GM19025 (cell line): ENCODE measurements around the gene AIF1.
A peak's percentile ranks its signal among the peaks of the same experiment; 100 is the strongest.

ENCODE experiments used
- ATAC-seq: cut with Tn5 transposase; IDR thresholded peaks from one replicate; pipeline ENCODE4 v1.9.1; 2021; ENCODE audit warnings: mild to moderate bottlenecking, low read depth, moderate library complexity; ENCODE audit not compliant: unreplicated experiment

The AIF1 gene

DNA sequence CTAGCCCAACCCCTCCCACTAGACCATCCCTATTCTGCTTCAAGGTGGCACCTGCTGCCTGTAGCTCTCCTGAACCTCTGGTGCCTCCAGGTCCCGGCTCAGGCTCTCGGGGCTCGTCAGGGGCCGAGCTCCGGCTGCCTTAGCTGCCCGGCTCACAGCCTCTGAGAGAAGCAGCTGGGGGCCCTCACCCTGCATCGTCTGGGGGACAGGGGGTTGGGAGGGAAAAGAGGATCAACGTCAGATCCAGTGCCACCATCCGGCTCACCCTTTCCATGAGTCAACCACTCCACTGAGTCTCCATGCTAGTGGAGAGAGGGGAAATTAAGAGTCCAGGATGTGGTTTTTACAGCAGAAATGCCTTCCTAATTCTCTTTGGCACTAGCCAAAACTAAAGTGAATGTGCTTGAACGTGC, 24.4 kb downstream of the AIF1 start:
- no peak for ATAC-seq

DNA sequence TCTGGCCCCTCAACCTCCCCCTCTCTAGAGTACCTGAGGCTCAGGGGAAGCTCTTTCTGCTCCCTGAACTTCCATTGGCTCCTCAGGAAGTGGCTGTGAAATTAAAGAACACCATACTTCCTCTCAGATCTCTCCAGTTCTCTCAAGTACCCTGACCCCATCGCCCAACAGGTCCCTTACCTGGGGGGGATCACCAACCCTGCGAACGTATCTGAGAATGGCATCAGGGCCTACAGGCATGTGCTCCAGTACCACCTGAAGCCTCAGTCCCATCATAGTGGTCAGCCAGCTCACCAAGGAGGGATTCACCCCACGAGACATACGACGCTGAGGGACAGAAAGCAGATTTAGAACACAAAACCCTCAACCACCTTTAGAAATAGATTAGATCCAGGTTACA, 25.6 kb downstream of the AIF1 start:
- ATAC-seq, result no peak

DNA sequence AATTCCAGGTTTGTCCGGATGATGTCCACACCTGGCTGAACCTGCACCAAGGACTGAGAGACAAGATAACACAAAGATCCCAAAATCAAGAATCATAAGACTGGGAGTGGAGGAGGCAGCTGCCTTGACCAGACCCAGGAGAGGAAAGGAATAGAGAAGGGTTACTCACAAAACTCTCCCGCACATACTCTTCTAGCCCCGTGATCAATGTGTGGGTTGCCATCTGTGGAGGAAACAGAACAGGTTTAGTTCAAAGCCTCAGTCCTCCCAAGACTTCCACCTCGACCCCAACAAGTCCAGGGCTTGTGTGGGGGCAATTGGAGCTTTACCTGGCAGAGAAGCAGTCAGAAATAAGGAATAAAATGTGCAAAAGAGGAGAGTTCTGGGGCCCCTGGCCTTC, 26.3 kb downstream of the AIF1 start:
- ATAC-seq, result no peak

DNA sequence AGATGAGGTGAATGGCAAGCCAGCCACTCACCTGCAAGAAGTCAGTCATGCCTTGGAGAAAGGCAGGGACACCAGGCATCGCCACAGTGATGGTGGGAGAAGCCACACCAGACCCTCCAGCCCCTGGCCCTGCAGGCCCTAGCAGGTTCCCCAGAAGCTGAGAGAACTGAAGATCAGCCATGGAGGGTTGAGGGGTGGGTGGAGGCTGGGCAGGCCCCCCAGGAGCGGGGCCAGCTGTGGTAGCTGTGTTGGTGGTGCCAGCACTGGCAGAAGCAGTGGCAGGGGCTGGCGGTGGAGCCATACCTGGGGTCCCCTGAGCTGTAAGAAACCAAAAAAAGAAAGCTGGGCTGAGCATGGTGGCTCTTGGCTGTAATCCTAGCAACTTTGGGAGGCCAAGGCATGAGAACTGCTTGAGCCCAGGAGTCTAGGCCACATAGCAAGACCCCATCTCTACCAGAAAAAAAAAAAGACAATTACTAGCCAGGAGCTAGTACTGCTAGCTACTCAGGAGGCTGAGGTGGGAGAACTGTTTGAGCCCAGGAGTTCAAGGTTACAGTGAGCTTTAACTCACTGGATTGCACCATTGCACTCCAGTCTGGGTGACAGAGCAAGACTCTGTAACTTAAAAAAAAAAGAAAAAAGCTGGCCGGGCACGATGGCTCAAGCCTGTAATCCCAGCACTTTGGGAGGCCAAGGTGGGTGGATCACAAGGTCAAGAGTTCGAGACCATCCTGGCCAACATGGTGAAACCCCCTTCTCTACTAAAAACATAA, 27.9 kb downstream of the AIF1 start:
- ATAC-seq, result no peak

DNA sequence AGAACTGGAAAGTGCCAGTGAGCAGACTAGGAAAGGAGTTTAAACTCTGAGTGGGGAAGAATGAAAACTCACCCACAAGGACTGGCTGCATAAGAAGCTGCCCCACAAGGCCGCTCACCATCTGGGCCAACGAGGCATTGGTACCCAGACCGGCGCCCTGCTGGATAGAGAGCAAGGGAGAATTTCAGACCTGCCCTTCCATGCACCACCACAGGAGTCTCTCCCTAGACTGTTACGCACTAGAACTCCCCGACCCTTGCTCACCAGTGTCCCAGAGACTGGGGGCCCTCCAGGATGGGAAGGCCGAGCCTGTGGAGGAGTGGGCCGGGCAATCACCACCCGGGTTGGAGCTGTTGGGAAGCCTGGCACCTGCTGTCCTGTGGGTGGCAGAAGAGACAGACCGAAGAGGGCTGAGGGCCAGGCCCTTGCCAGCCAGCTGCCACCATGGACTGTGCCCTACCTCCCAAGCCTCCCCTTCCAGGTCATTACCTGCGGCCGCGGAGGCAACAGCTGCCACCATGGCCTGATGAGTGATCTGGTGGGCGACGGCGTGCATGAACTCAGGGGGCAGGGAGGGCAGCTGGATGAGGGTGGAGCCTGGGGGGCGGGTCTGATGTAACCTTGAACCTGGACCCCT, 28.9 kb downstream of the AIF1 start:
- ATAC-seq, result no peak

DNA sequence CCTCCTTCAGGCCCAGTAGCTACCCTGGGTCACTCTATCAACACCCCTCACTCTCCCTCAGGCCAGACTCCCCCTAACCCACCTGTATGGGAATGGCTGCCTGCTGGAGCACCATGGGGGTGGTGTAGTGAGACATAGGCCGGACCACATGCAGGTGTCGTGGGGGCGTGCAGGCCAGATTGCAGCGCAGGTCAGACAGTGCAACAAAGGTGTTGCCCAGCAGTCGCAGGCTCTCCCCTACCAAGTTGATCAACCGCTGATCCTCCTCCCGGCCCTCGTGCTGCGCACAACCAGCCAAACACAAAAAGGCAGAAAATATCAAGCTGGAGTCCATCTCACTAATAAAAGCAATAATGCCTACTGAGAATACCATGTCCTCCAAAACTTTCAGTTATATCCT, 30.3 kb downstream of the AIF1 start:
- ATAC-seq, result no peak

DNA sequence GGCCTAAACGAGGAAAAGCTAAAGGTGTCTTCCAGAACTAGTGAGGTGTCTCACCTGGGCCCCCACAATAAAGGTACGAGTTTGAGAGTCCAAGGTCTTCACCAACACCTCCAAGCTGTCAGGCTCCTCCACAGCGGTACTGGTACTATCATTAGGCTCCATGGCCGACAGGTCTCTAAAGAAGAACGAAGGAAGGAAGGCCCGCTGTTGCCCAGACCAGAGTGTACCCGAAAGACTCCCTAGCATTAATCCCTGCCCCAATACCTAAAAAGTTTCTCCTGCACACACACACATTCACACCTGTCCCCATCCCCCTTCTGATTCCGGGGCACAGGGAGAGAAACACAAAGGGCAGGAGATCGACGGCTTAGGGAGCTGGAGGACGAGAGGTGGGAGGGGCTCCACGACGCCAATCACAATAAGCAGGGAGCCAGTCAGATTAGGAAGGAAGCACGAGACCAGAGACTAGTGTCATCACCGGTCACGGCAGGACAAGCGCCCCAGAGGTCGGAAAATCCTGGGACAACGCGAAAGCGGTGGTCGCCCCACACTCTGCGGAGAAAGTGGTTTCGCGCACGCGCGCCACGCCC, 36.7 kb downstream of the AIF1 start:
- peak; percentile 20 for ATAC-seq

DNA sequence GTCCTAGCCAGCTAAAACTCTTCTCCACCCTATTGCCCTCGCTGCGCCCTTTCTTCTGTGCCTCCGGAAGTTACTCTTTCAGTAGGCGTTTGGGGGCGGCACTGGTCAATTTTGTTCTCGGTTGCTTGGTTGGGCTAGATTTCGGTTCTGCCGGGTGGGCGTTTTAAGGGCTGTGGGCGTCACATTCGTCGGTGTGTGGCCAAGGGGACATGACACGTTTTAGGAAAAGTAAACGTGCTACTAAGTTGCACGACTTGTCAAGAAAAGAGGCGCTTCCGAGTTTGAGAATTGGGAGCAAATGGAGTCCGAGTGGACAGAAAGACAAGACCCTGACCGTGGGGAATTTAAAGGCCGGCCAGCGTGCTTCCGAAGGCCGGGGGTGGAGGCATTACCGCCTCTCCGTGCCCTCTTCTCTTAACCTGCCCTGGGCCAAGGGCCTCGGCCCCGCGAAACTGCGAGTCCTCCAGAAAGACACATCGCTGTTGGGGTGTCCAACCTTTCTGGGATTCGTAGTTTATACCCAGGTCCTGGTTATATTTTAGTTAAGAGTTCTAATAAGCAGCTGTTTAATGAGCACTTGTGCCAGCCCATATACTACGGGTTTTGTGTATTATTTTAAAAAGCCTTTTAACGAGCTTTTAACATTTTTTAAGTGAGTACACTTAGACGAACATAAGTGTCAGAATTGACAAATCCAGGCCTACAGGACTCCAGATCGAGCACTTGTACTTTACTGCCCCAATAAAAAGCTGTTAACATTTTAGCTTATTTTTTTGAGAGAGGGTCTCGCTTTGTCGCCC, 38.1 kb downstream of the AIF1 start:
- ATAC-seq, result peak; percentile 50

DNA sequence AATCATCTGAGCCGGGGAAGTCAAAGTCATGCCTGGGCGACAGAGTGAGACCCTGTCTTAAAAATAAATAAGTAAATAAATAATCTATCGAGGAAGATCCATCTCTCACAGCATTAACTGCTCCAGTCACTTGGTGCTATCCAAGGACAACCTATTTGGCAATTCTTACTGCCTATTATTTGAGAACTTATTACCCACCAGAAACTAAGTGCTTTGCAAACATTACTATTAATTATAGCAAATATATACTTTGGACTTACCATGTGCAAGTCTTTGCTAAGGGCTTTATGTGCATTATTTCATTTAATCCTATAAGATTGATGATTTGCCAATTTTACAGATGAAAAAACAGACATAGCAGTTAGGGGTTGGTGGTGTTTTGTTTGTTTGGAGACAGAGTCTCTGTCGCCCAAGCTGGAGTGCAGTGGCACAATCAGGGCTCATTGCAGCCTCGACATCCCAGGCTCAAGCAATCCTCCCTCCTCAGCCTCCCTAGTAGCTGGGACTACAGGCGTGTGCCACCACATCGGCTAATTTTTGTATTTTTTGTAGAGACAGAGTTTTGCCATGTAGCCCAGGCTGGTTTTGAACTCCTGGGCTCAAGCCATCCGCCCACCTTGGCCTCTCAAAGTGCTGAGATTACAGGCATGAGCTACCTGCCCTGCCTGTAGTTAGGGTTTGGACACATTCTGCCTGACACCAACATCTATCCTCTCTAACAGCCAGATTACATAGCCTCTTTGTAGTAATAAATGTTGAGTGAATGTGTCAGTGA, 39.7 kb downstream of the AIF1 start:
- ATAC-seq, result no peak

DNA sequence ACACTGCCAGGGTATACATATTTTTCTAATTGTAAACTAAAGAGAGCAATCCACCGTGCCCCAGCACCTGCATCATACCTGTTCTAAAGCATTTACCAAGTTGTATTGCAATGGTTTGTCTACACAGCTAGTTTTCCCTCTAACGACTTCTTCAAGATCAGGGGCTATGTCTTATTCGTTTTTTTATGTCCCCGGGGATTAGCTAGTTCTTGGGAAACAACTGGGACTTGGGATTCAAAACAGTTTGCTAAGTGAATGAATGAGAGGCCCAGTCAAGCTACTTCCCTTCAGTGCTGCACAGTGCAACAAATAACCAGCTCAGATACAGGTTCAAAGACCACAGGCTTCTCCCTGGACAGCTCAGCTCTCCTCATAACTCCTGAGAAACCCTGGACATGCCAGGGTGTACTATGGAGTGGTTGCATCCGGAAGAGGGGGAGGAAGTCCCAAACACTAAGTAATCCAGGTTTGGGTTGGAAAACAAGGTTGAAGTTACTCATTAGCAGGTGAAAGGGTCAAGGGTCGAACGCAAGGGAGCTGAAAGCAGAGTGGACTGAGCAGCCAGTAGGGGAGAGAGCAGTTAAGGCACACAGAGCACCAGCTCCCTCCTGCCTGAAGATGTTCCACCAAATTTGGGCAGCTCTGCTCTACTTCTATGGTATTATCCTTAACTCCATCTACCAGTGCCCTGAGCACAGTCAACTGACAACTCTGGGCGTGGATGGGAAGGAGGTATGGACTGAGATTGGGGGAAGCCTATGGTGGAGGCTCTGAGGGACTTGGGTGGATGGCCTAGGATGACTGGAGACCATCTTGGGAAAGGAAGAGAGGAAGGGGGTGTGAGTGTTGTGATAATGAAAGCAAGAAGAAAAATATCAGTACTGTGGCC, 40.6 kb downstream of the AIF1 start, which contains the start of gene APOM:
APOM (plus strand) TSS at position 546 of the 889 bp plus-strand sequence; CDS start at position 619, 73 bp downstream.
- no peak for ATAC-seq

DNA sequence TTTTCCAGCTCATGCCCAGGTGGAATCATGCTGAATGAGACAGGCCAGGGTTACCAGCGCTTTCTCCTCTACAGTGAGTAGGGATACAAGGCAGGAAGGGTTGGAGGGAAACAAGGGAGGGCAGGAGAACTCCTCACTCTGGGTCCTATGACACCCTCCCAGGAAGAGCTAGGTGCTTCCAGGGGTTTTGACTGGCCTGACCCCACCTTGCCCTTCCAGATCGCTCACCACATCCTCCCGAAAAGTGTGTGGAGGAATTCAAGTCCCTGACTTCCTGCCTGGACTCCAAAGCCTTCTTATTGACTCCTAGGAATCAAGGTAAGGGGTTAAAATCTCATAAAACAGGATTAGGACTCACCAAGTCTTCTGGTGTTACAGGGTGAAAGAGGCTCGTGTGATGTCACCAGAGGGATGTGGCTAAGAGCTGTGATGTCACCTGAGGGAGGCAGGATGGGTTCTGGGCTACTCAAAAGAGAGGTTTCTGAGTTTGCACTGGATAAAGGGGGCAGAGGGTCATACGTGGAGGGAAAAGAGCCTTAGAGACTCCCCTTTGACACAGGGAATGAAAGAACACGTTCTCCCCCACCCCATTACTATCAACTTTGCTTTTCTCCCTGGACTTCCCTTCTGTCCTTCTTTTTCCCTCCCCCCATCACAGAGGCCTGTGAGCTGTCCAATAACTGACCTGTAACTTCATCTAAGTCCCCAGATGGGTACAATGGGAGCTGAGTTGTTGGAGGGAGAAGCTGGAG, 42.5 kb downstream of the AIF1 start:
- no peak for ATAC-seq

DNA sequence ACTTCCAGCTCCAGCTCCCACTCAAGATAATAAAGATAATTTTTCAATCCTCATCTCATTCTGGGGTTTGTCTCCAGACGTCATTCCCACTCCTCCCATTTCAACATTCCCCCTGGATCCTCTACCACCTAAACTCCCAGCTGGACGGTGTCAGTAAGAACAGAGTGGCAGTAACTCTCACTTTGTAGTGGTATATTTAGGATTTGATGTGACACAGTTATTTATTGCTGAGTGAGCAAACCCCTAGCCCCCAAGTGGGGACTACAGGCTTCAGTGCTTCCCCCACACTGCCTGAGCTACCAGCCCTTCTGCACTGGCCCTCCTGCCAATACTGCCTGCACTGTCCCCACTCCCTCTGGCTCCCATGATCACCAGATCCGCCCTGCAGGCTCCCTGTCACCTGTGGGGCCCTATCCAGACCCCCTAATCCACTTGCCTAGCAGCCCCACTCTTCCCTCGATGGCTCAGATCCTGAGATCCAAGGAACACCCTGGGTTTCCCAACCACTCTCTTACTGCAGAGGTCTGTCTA, 43.2 kb downstream of the AIF1 start:
- ATAC-seq, result no peak

DNA sequence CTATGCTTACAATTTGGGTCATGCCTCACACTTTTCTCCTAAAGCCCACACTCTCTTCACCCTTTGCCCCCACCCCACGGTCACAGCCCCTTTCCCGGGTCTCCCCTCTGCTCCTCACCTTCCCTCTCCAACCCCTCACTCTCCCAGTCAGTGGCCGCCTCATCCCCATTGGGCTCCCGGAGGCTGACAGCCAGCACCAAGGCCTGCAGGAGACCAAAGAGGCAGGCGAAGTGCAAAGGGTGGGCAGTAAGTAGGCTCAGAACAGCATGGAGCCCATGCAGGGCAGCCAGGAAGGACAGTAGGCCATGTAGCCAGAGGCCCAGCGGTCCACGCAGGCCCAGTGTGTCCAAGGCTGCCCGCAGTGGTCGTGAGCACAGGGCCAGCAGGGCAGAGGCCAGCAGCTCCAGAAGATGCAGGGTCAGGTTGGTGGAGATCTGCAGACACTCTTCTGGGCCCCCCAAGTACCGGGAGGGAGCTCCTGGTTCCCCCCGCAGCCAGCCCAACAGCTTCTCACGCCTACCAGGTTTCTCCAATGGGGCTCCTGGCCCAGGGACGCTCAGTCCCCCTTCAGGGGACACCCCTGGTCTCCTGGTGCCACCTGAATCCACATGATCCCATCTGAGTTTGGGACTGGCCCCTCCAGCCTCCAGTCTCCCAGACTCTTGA, 44.1 kb downstream of the AIF1 start:
- ATAC-seq, result no peak

DNA sequence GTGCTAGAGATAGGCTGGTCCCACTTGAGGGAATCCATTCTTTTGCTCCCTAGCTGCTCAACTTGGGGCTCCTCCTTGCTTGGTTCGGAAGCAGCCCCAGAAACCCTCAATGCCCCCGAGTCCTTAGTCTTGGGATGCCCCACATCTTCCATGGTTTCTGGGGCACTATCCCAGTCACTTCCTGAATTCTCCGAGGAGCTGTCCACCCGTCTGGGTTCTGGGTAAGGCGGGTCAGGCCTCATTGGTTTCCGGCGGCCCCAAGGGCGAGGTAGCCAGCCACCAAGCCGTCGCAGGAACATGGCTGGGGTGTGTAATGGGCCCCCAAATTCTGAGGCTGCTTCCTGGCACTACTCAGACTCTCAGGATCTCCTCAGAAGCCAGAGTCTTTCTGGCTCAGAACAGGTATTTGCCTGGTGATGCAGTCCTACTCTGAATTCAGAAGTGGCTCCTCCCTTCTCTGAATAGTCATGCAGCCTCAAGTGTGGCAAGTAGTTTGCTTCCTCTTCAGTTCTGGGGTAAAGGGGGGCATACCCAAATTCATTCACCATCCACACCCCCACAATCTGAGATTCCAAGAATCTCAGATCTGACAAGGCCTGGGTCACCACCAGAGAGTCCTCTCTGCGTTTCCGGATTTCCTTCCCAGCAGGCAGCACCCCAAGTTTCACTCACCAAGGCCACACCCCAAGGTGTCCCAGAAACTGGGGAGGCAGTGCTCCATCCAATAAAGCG, 44.8 kb downstream of the AIF1 start:
- ATAC-seq, result no peak

DNA sequence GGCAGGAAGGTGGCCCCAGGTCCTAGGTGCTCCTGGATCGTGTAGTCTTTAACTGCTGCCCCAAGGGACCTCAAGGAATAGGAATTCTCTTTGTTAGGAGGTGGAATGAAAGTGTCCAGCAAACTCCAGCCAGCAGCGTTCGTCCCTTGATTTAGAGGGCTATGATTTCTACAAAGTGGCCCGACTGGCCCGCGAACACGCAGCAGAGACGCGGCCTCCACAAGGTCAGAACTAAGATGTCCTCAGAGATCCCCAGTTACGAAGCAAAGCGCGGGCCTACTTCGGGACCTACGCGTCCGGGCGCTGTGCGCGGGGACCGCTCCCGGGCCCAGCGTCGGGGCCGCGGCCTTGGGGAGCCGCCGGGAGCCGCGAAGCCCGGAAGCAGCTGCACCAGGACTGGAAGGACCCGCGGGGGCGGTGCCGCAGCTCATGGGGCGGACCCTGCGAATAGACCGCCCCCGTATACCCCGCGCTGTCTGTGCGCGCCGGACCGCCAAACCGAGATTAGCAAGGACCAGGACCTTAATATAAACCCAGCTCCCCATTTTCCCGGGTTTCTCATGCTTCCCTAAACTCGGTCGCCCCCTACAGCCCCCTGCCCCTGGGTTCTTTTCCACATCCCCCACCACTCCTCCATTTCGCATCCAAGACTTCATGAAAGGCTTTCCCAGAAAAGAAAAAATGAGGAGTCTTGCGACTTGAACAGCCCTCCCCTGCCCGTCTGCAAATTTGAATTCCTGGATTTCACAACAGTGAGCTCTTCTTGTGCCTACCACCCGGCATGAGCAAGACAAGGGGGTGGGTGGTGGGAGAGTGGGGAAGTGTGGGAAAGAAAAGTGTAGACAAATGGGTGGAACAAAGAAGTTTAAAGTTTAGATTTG, 45.6 kb downstream of the AIF1 start, which contains the start of gene C6orf47:
C6orf47 (minus strand) TSS at position 398 of the 881 bp plus-strand sequence. CDS start 831 bp downstream, outside the sequence.
- peak; percentile 60 for ATAC-seq
